ENCODE data around the gene GRAMD2B. TPM values are rescaled to one million over a fixed set of nuclear protein-coding genes. Genes with fewer than 3 reads are reported as not detected.

Gene GRAMD2B
- total RNA-seq, 1 experiment from 2014 or later: 4.8 TPM

GRCh38 chr5:126540631-126541030 is 117.4 kb downstream of the GRAMD2B start:
- no peak for DNase-seq (ENCODE audit: low spot score)

- no peak for DNase-seq (ENCODE audit: low spot score)
Observed at GRCh38 chr5:126542441-126542840, 119.2 kb downstream of the GRAMD2B start.

GRCh38 chr5:126543009-126543408 is 119.8 kb downstream of the GRAMD2B start:
- no peak for DNase-seq (ENCODE audit: low spot score)

GRCh38 chr5:126543660-126544059 is 120.5 kb downstream of the GRAMD2B start:
- no peak for DNase-seq (ENCODE audit: low spot score)

Other genes with a start within 250 kb of the GRAMD2B start
- gene ALDH7A1, start 171.8 kb downstream of the GRAMD2B start, total RNA-seq (2014; rRNA removed; shearing (Covaris generic)): 23.3 and 42.4 TPM in 2 replicates
- gene PHAX, start 177.5 kb downstream of the GRAMD2B start, total RNA-seq (2014; rRNA removed; shearing (Covaris generic)): 137 and 138 TPM in 2 replicates